GM18499 (cell line): ENCODE results near the gene SBNO2.

Experiments used
- ATAC-seq: cut with Tn5 transposase; IDR thresholded peaks from one replicate; pipeline ENCODE4 v1.9.1; 2021; ENCODE audit warnings: moderate number of reproducible peaks; ENCODE audit not compliant: insufficient read depth, unreplicated experiment

The SBNO2 gene

DNA sequence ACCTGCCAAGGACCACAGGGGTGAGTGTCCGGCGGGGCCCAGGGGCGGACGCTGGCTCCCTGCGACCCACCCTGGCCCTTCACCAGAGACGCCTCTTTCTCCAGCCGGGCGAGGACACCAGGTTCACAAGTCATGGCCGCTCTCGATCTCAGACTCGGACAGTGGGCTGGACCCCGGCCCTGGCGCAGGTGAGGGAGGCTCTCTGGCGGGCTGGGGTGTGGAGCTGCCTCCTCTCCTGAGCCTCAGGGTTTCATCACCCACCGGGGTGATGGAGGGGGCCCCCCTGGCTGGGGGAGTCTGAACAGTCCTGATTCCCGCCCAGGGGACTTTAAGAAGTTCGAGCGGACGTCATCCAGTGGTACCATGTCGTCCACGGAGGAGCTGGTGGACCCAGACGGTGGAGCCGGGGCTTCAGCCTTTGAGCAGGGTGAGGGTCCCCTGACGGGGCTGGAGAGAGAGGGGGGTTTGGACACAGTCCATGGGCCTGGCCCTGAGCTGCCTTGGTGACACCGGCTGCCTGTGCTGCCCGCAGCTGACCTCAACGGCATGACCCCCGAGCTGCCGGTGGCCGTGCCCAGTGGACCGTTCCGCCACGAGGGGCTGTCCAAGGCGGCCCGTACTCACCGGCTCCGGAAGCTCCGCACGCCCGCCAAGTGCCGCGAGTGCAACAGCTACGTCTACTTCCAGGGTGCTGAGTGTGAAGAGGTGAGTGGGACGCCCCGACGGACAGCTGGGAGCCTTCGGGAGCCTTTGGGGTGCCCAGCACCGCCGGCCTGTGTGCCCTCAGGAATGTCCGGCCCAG is 93.5 kb downstream of the SBNO2 start:
- no peak for ATAC-seq

DNA sequence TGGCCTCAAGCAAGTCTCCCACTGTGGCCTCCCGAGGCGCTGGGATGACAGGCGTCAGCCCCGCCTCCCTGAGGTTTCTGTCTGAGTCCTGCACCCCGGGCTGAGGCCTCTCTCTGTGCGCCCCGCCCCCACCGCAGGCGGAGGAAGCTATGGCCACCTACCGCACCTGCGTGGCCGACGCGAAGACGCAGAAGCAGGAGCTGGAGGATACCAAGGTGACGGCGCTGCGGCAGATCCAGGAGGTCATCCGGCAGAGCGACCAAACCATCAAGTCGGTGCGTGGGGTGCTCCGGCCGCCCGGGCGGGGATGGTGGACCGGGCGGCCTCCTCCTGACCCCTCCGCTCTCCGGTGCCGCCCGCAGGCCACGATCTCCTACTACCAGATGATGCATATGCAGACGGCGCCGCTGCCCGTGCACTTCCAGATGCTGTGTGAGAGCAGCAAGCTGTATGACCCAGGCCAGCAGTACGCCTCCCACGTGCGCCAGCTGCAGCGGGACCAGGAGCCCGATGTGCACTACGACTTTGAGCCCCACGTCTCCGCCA is 94.4 kb downstream of the SBNO2 start:
- ATAC-seq: no peak

- no peak for ATAC-seq
Observed at GRCh38 chr19:1076951-1077350, 97.1 kb downstream of the SBNO2 start.

GRCh38 chr19:1076046-1076386 is 98.1 kb downstream of the SBNO2 start:
- no peak for ATAC-seq

GRCh38 chr19:1074544-1075283 is 99.4 kb downstream of the SBNO2 start:
- no peak for ATAC-seq

- no peak for ATAC-seq
Observed at GRCh38 chr19:1073956-1074517, 100.0 kb downstream of the SBNO2 start.

DNA sequence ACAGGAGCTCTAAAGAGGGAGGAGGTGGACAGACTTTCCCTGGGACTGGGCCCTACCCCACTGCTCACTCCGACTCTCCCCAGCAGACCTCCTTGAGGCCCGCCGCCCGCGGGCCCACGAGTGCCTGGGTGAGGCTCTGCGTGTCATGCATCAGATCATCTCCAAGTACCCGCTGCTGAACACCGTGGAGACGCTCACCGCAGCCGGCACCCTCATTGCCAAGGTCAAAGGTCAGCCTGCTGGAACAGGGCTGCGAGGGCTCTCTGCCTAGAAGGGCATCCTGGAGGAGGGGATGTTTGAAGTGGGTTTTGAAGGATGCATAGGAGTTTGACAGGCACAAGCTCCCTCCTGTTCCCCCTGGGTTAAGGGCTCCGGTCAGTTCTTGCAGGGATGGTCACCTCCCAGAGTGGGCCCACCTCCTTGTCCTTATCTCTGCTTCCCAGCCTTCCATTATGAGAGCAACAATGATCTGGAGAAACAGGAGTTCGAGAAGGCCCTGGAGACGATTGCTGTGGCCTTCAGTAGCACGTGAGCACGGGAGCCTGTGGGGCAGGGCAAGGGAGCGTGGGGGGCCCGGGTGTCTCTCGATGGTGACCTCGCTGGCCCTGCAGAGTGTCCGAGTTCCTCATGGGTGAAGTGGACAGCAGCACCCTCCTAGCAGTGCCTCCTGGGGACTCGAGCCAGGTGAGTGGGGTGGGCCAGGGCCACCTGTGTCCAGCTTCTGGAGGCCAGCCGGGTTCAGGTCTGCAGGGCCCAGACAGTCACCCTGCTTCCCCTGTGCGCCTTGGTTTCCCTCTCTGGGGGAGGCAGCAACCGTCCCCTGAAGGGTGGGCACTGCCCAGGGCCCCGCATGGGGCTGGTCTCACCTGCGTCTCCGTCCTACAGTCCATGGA is 100.8 kb downstream of the SBNO2 start:
- ATAC-seq: no peak

GRCh38 chr19:1072371-1073015 is 101.6 kb downstream of the SBNO2 start:
- no peak for ATAC-seq

GRCh38 chr19:1070931-1071791 is 102.9 kb downstream of the SBNO2 start:
- ATAC-seq: no peak

- no peak for ATAC-seq
Observed at GRCh38 chr19:1070576-1070930, 103.5 kb downstream of the SBNO2 start.

DNA sequence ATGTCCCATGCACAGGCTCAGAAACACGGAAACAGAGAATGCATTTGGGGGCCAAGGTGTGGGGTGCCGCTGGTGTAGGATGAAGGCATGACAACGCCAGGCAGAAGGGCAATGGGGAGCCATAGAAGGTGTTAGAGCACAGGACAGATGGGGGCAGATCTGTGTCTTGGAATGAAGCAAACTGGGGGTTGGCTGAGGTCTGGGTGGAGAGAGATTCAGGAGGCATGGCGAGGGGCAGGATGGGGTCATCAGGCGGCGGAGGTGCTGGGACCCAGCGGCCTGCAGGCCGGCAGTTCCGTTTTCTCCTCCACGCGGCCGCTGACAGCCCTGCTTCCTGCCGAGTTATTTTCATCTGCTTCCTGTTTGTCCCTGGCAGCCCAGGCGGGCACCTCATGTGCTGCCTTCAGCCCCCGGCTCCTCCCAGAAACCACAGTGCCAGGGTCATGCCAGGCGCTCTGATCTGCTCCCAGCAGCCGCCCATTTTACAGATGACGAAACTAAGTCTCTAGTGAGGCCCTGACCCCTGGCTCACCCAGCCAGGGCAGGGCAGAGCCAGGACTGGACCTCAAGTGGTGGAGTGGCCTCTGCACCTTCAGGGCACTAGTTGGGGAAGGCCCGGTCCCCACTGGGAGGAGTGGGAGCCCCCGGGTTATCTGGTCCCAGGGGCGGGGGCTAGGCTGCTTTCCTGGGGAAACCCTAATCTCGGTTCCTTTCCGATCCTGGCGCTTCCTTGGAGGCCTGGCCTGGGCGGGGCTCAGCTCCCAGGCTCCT is 104.9 kb downstream of the SBNO2 start:
- ATAC-seq: no peak

DNA sequence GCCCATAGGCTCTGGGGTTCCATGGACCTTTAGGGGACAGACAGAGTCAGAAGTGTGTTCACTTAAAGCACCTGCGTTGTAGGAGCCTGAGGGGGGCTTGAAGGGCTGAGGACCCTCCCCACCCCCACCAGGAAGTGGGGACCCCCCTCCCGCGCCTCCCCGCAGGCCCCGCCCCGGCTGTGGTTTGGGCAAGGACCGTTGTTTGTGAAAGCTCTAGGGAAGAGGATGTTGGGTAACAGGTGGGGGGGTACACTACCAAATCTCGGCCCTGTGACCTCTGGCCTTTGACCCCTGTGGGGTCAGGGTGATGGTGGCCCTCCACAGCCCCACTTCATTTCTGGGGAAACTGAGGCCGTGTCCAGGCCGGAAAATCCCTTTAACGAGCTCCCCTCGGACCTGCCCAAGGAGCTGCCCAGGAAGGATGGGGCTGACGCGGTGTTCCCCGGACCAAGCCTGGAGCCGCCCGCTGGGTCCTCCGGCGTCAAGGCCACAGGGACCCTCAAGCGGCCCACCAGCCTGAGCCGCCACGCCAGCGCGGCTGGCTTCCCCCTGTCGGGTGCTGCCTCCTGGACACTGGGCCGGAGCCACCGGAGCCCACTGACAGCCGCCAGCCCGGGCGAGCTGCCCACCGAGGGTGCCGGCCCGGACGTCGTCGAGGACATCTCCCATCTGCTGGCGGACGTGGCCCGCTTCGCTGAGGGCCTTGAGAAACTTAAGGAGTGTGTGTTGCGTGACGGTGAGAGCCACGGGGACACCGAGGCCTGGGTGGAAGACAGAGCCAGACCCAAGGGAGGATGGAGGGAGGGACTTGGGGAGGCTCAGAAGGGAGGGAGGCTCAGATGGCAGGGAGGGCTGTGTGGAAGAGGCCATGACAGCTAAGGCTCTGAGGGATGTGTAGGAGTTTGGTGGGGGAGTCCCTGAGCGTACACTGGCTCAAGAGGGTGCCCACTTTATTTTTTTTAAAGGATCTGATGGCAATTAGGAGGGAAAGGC is 105.8 kb downstream of the SBNO2 start:
- ATAC-seq: no peak

GRCh38 chr19:1067341-1067957 is 106.6 kb downstream of the SBNO2 start:
- ATAC-seq: no peak

- no peak for ATAC-seq
Observed at GRCh38 chr19:1066748-1067340, 107.2 kb downstream of the SBNO2 start, which contains the start of gene ARHGAP45. TSS of gene ARHGAP45 (plus strand) at chr19:1067167. CDS start at chr19:1067406, 239 bp downstream.

GRCh38 chr19:1066251-1066747 is 107.8 kb downstream of the SBNO2 start:
- no peak for ATAC-seq

GRCh38 chr19:1065606-1066109 is 108.4 kb downstream of the SBNO2 start:
- ATAC-seq: no peak
